AG09319 (cell line): ENCODE measurements around the gene TRMT44.

Source experiments
- DNase-seq: peaks from one replicate; pipeline ENCODE4 v3.0.0-alpha.2; 2010; ENCODE audit warnings: low read depth; ENCODE audit errors: extremely low read depth
- CTCF ChIP-seq: IDR thresholded peaks from 2 replicates; pipeline ENCODE4 v1.5.1; 2011; ENCODE audit warnings: low read depth, mild to moderate bottlenecking, inconsistent platforms, low read length, moderate library complexity

Gene TRMT44

GRCh38 chr4:8523766-8524165 lies 83.2 kb downstream of the TRMT44 start:
- TF ChIP-seq CTCF: no peak
- DNase-seq: no peak

GRCh38 chr4:8524595-8525382 lies 84.2 kb downstream of the TRMT44 start:
- DNase-seq: no peak
- TF ChIP-seq CTCF: no peak

DNA sequence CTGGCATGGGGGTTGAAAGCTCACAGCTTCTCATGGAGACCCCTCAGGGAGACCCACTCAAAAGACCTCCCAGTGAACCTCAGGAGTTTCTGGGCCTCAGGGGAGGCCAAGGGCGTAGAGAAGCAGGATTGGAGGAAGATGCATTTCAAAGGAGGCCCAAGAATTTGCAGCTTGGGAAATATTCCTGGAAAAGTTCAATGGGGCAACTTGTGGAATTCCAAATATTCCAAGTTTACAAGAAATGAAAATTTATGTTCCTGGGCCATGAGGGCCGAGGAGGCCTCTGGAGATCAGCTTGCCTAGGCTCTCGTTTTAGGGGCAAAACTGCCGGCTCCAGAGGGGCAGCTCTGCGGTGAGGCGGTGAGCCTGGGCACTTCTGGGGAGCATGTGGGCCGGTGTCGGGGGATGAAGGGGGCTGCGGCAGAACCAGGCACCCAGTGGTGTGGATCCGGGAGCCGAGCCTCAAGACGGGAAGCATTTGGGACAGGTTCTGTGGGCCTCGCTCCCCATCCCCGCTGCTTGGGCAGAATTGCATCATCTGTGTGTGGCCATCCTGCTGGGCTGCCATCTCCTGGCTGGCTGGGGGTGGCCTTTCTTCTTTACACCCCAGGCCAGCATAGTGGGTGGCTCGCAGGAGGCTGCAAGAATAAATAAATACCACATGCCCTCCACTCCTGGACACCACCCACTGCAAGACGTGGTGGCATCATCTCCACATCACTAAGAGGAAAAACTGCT lies 85.0 kb downstream of the TRMT44 start:
- DNase-seq: no peak
- TF ChIP-seq CTCF: no peak
